NCI-H1105 treated with DMSO at 0.1 percent for 48 hours (cell line): ENCODE measurements around the gene KLHL26.
"Not testable (repeated sequence)": the region's sequence is repeated elsewhere in the genome, so short reads cannot be mapped to it uniquely, and the experiment has no call there.

Experiments used
- DNase-seq: peaks from one replicate; lab custom pipeline; 2025; lab: John Stamatoyannopoulos, UW

Gene KLHL26

GRCh38 chr19:18636969-18637629 lies at the start of gene KLHL26:
KLHL26 (plus strand) TSS chr19:18637028; CDS start chr19:18637055, 27 bp downstream.
- no peak for DNase-seq

GRCh38 chr19:18587561-18587960 lies 49.3 kb upstream of the KLHL26 start:
- no peak for DNase-seq

- no peak for DNase-seq
Observed at GRCh38 chr19:18587962-18588610, 48.7 kb upstream of the KLHL26 start.

GRCh38 chr19:18588611-18589379 lies 48.0 kb upstream of the KLHL26 start, which contains the start of gene REX1BD:
REX1BD (plus strand) TSS chr19:18588798; CDS start chr19:18588802, 4 bp downstream.
- peak; percentile 77 for DNase-seq

- peak; percentile 89 for DNase-seq
Observed at GRCh38 chr19:18589380-18590272, 47.2 kb upstream of the KLHL26 start.

GRCh38 chr19:18590273-18591272 lies 46.3 kb upstream of the KLHL26 start:
- DNase-seq = peak; percentile 99

- DNase-seq = no peak
Observed at GRCh38 chr19:18591735-18592385, 45.0 kb upstream of the KLHL26 start.

GRCh38 chr19:18592732-18593131 lies 44.1 kb upstream of the KLHL26 start:
- DNase-seq = not testable (repeated sequence)

GRCh38 chr19:18593367-18594095 lies 43.3 kb upstream of the KLHL26 start:
- DNase-seq = no peak

- DNase-seq = peak; percentile 50
Observed at GRCh38 chr19:18594096-18594823, 42.6 kb upstream of the KLHL26 start.

- DNase-seq = no peak
Observed at GRCh38 chr19:18594824-18595373, 41.9 kb upstream of the KLHL26 start.

- no peak for DNase-seq
Observed at GRCh38 chr19:18595475-18595874, 41.4 kb upstream of the KLHL26 start.

GRCh38 chr19:18596752-18597157 lies 40.1 kb upstream of the KLHL26 start:
- DNase-seq = no peak

- no peak for DNase-seq
Observed at GRCh38 chr19:18597809-18598660, 38.8 kb upstream of the KLHL26 start.

GRCh38 chr19:18599485-18599884 lies 37.3 kb upstream of the KLHL26 start:
- no peak for DNase-seq

- not testable (repeated sequence) for DNase-seq
Observed at GRCh38 chr19:18600692-18601397, 36.0 kb upstream of the KLHL26 start.

GRCh38 chr19:18601875-18602274 lies 35.0 kb upstream of the KLHL26 start:
- DNase-seq = no peak
